Cerebellar cortex (tissue), 1 donor: Measurements from ENCODE around the gene PDHX.
A peak's percentile ranks its signal among the peaks of the same experiment; 100 is the strongest.

Experiments used
- DNase-seq: peaks from one replicate; pipeline ENCODE4 v3.0.0-alpha.2; 2015; ENCODE audit warnings: low spot score

The PDHX gene

DNA sequence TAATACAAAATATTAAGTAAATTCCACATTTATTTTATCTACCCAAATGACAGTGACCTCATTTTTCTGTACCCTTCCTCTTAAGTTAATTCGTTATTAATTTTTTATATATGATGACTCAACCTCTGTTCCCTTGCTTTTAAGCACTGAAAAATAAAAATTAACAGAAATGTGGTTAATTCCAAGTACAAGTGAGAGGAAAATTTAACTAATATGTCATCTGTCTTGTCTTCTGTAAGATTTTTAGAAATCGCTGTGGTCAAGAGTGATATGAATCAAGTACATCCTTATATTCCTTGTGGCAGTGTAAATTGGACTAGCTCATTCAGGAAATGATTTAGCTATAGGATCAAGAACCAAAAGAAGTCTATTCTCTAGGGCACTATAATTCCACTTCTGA lies 74.5 kb downstream of the PDHX start:
- no peak for DNase-seq

DNA sequence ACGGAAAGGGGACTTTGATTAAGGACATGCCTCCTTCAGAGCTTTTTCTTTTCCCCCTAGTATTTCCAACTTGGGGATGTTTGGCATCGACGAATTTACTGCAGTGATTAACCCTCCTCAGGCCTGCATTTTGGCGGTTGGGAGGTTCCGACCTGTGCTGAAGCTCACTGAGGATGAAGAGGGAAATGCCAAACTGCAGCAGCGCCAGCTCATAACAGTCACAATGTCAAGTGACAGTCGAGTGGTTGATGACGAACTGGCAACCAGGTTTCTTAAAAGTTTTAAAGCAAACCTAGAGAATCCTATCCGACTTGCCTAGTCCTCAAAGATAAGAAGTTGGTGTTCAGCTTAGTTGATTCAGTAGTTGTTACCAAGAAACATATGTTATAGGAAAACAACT lies 78.4 kb downstream of the PDHX start:
- no peak for DNase-seq

DNA sequence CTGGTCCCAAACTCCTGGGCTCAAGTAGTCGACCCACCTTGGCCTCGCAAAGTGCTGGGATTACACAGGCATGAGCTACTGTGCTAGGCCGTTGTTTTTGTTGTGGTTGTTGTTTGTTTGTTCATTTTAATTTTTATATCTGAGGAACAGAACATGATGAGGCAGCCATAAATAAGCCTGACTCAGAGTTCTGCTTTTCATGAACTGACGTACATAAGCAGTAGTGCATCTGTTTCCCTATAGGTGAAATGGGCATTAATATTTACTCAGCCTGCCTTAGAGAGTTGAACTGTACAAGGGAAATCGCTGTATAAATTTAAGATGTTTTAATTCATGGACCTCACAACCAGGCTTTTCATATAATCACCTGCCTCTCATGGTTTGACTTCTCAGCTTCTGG lies 80.5 kb downstream of the PDHX start:
- no peak for DNase-seq

DNA sequence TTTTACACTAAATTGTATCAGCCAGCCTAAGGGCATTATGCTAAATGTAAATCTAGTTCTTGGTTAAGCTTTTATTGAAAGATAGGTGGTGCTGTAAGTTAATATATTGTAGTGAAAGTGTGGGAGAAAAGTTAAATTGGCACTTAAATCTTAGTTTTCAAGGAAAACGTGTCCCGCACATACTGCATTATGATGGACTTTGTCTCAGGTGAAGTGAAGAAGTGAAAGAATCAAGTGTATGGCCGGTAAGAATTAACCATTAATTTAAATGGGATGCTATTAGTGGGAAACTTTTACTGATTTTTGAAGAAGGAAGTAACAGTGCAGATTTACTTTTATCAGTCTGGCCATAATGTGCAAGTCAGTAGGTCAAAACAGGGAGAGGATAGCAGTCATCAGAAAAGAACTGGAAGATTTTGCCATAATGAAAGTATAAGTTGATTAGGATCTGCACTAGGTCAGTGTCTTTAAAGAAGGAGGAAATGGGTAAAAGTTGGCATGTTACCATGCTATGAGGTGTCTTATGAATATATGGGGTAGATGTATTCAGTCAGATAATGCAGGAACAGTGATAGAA lies 81.6 kb downstream of the PDHX start:
- DNase-seq: no peak

DNA sequence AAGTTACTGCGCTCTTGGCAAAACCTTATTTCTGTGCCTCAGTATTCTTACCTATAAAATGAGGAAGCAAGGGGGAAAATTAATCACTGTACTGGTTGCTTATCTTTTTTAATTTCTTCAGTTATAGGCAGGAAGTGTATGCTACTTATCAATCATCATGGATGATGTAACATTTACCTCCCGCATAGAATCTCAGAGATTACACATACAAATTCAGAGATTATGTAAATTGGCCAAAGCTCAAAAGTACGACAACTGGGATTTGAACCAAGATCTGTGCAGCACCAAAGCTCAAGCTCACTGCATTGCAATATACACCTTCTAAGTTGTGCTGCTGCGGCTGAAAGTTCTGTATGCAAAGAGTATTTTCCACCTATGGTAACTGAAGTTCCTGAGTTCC lies 83.0 kb downstream of the PDHX start:
- no peak for DNase-seq

DNA sequence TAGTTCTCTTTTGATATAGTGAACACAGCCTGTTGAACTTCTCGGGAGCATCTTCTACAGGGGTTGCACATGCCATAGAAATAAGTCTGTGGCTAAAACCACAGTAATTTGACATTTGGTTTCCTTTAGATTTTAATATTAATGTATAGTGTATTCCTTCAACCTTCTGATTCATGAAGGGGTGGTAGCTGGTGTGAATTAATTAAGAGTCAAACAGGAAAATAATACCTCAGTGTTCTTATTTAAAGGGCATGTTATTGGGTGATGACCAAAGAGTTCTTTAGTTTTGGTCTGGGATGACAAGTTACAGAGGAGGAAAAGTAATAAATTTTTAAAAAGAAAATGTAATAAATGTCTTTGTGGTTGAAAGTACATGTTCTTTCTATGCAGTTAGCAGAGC lies 86.8 kb downstream of the PDHX start:
- no peak for DNase-seq

DNA sequence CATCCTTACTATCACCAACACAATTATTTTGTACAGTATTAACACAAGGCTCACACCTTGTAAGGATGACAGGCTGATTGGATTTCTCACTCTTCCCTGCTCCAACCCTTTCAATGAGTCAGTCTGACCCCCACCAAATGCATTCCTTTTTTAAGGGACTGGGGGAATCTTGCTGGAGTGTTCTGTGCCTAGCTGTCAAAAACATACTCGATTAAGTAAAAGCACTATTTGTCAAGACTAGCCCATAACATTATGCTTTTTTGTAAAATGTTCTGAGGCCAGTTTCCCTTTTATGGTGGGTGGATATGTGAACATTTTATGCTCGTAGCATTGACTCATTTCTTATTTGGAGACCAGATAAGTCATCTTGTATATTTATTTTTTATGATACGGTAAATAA lies 87.2 kb downstream of the PDHX start:
- DNase-seq: no peak

DNA sequence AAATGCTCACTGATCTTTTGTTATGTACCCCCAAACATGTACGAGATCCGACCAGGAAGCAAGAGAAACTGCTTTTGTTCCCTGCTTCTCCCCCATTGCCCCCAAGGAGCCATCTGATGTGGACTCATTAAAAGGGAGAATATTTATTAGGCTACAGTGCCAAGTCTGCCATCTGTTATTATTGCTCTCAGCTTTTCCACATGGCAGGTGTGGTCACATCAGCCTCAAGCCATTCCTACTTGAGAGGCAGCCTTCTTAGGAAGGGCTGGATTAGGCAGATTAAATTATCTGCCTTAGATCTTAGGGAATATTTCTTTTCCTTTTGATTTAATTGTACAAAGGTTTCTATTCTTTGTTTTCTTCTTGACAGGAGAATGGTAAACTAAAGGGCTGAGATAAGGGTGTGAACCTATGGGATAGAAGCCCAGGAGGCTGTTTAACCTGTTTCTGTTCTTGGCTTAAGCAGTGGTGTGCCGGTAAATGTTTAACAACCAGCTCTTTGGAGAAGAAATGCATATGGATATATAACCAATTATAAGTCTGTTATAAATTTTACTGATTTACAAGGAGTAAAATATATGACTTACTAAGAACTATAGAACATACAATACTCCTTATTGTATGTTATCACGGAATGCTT lies 88.8 kb downstream of the PDHX start:
- DNase-seq: peak; percentile 13

DNA sequence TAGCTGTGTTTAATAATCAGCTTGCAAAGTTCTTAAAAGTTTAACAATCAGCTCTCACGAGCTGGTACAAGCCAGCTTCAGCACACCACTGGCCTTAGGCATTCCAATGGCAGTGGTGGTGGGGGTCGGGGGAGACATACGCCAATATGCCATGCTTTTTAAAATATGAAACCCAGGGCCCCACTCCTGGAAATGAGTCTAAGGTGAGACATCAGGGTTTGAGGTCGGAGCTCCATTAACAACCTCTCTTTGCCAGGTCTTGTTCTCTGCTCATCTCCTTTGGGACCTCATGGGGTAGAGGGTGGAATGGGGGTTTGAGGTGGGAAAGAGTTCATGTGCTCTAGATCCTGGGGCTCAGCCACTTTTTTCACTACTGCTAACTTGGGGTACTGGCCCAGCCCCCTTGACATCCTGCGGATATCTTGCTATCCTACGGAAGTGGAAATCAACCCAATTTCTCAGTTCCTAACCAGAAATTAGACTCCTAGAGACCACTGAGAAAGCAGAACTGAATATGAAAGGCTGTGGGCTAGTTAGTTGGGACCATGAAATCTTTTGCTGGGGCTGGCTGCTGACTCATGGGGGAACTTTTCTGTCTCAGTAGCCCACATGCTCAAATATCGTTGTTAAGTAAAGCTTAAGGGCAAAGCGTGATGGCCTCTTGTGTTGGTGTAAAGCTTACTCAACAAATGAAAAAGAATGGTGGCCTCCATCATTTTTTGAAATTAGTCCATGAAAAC lies 90.1 kb downstream of the PDHX start:
- DNase-seq: no peak

DNA sequence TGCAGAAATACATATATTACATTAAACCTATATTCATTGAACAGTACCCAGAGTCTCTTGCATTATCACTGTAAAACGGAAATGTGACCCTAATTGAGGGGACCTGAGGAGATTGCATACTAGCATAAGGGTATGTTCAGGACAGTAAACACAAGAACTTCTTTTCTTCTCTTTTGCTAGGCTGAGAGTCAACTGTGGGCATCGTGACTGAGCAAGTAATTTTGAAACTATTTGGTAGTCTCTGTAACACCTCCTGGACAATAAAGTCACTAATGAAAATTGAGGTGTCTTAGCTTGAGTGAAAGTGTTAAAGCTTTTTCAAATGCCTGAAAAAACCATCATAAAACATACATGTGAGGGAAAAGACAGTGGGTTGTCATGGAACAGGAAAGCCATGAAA lies 90.9 kb downstream of the PDHX start:
- no peak for DNase-seq

DNA sequence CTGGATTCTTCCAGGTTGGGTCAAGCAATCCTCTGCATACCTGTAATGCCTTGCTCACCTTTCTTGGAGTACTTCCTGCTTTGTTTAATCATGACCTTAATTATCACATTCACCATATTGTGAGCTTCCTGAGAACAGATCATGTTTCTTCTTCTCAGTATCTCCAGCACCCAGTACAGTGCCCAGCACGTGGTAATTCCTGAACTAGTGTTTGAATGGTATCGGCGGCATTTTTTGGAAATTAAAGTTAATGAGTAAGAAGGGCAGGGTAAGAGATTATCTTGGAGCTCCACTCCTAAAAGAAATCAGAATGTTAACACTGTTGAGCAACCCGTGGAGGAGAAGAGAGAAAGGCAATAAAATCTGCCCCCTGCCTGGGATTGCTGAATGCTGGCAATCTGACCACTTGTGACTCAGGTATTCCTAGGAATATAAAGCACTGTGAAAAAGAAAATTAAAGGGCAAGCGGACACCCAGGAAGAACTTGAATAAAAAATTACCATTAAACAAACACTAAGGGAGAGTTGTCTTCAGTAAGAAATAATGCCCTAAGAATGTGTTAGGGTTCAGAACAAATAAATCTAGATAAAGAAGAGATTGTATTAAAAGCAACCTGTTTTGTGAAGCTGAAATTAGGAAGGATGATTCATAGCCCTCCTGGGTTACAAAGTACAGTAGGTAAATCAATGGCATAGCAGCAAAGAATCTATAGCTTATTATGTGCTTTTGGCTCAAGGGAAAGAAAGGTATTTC lies 92.9 kb downstream of the PDHX start:
- DNase-seq: no peak

DNA sequence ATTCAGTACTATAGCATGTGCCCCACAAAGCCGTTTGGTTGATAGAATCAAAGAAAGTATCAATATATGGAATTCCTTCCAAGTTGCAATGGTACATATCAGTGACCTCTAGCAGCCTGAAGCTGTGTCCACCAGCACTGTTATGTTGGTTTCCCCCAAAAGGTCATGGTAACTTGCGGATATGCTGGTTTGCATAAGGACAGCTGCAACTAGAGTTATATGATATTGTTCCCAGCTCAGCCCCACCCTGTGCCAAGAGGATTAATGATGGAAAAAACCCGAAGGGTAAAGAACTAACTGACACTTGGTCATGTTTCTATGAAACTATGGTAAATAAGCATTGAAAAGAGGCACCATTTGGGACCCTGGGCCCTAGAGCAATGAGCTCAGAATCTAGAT lies 93.5 kb downstream of the PDHX start:
- no peak for DNase-seq

DNA sequence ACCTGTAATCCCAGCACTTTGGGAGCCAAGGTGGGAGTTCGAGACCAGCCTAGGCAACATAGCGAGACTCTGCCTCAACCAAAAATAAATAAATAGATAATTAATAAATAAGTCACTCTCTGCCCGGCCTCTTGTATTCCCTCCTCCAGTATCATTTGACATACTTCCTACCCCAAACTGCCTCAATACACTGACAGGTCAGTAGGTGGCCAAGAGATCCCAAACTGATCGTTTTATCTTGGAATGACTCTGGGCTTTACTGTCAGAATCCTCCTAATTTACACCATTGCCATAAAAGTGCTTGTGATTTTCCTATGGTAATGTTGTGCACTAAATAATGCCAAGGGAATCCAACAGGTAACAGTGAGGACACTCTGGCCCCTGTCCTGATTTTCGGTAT lies 94.2 kb downstream of the PDHX start:
- DNase-seq: no peak

DNA sequence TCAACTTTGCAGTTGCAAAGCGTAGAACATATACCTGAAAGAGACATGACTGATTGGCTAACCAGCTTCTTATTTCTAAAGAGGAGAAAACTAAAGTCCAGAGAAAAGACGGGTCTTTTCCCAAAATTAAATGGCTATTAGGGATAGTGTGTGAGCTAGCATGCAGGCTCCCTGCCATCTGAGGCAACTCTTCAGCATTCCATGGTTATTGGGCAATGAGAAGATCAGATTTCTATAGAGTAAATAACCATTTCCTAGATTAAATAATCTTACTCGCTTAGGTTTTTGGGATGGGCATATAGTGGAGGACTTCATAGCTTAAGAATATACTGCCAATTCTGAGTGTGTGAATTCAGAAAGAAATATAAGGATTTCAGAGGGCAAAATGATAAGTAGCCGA lies 95.0 kb downstream of the PDHX start:
- DNase-seq: no peak

DNA sequence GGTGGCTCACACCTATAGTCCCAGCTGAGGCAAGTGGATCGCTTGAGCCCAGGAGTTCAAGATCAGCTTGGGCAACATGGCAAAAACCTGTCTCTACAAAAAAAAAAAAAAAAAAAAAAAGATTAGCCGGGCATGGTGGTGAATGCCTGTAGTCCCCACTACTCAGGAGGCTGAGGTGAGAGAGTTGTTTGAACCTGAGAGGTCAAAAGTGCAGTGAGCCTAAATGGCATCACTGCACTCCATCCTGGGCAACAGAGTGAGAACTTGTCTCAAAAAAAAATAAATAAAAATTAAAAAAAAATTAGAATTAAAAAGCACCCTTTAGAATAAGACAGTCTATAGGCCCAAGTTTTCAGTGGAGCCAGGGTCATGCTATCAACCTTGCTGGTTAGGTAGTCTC lies 95.5 kb downstream of the PDHX start:
- no peak for DNase-seq

DNA sequence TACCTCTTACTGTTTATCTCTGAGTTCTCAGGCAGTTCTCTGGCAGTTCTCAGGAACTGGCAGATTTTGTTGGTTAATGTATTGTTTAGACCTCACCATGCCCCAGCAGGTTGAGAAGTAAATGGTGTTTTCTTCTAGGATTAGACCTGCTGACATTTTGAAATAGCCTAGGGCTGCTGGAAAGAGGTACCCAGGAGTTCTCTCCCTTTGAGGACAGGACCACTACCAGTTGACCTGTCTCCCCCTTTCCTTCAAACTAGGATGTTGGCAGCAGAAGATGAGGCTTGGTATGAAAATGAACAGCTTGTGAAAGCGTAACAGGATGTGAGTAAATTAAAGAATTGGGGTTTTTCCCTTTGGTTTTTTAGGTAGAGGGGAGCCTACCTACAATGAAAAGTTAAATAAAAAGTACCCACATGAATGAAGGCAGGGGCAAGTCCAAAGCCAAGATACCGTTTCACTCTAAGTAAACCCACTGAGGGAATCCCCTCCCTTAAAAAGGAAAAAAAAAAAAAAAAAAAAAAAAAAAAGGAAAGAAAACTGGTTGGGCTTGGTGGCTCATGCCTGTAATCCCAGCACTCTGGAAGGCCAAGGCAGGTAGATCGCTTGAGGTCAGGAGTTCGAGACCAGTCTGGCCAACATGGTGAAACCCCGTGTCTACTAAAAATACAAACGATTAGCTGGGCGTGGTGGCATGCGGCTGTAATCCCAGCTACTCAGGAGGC lies 96.2 kb downstream of the PDHX start:
- DNase-seq: no peak

DNA sequence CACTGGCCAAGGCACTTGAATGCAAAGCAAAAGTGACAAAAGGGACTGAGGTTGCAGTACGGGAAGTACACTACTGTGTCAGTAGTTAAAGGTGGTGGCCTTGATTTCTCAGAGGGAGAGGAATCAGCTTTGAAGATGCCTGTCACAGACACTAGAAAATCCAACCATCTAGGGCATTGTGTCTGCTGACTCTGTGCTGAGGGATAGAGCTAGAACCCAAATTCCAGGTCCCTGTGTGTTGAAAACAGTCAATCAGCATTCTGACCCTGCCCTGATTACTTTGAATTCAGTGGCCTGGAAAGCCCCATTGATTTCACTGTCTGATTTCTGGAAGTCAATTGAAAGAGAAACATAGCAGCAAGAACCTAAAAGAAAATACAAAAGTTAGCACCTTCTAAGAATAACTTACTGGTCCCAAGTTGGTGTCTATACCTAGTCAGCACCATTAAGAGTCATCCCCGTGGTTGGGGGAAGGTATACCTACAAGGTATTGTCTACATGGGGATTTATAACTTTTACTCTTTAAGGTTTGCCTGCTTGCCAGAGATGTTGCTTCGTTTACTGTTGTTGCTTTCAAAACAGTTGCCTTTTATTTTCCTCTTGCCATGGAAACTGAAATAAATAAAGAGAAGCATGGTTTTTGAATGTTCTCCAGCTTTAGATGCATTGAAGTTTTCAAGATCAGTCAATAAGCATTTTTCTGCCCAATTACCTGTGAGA lies 97.3 kb downstream of the PDHX start:
- no peak for DNase-seq

DNA sequence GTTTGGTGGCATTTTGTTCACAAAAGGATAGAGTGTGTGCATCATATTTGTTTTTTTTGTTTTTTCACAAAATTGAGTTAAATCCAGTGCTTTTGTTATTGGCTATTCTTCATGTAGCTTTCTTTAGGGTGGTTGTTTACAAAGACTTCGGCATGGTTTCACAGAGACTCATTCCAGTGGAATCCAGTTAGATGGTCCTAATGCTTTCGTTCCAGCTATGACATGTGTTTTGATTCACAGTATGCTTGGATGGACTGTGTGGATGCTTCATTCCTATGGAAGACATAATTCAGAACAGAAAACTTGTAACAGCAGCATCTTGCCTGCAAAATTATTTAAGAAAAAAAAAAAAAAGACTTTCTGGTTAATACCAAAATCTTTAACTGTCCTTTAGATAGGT lies 97.9 kb downstream of the PDHX start:
- no peak for DNase-seq

DNA sequence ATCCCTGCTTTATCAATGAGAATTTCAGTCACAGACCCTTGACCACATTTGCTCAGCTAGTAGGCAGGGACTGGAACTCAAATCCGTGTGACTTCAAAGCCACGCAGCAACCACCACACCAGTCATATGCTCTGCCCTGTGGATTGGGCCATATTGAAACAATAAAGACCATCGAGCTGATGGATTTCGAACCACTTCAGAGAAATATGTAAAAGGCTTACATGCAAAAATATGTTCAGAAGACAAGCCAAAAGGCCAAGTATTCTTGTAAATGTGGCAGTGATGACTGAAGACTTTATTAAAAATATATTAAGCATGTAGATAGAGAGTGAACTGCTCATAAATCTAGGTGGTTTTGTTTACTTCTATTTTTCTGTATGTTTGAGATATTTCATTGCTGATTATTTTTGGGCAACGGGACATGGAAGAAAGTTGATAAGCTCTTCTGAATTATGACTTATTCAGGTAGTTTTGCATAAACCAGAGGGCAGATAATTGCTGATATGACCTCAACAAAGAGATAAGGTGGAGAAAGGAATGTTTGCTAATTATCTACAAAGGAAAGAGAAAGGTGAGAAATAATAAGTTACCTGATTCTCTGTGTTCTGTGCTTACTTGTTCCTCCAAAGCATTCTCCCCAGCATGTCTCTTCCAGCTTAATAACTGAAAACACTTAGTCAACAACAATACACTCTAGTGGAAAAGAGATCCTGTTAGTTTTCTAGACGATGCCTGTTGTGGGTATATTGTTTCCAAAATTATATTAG lies 99.4 kb downstream of the PDHX start:
- no peak for DNase-seq

DNA sequence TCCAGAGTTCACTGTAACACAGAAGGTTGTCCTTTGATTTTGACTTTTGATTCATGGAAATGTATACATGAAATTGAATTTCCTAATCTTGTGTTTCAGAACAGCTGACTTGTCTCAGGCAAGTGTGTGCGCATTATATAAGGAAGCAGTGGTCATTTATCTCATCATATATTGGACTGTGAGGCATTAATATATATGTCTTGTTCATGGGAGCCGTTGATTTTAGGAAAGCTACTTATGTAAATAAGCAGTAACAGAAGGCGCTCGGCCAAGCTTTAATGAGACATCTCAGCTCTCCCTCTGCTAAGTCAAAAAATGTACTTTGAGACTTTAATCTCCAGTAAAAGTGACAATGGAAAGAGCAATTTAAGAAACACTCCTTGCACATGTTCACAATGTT lies 100.5 kb downstream of the PDHX start:
- no peak for DNase-seq
